CD14-positive monocyte (primary cell): Measurements from ENCODE around the gene PIK3C3. TPM values are rescaled to one million over a fixed set of nuclear protein-coding genes. Genes with fewer than 3 reads are reported as not detected.

Experiments used
- DNase-seq, 3 donors: peaks; one replicate each; pipeline ENCODE4 v3.0.0-alpha.2; 2011 to 2022
- H2AFZ ChIP-seq: 2 replicates; pipeline ENCODE4 v1.6.0; 2012; ENCODE audit warnings: mild to moderate bottlenecking, low read depth, low read length, inconsistent platforms; ENCODE audit not compliant: insufficient read depth, poor library complexity, severe bottlenecking
- H3K27ac ChIP-seq, 2 donors: 1 replicate in 1 of 2; 2 replicates in 1 of 2; pipeline ENCODE4 v1.5.1; 2012 to 2013; ENCODE audit warnings: low read length in 2 of 2, control low read depth in 1 of 2, inconsistent platforms in 1 of 2, low read depth in 1 of 2, mild to moderate bottlenecking in 1 of 2
- H3K27me3 ChIP-seq, 2 donors: one replicate each; pipeline versions ENCODE4 v1.6.0 to v1.6.1; 2011 to 2013; ENCODE audit warnings: low read length in 2 of 2; ENCODE audit not compliant: control insufficient read depth in 2 of 2, insufficient read depth in 2 of 2
- H3K36me3 ChIP-seq, 2 donors: replicated peaks in 1 of 2; 1 replicate in 1 of 2; 2 replicates in 1 of 2; pipeline versions ENCODE4 v1.5.1 to v1.6.1; 2012 to 2013; ENCODE audit warnings: low read length in 2 of 2, control low read depth in 1 of 2, inconsistent platforms in 1 of 2, mild to moderate bottlenecking in 1 of 2; ENCODE audit not compliant: insufficient read depth in 2 of 2, control insufficient read depth in 1 of 2
- H3K4me1 ChIP-seq, 2 donors: 1 replicate in 1 of 2; 2 replicates in 1 of 2; pipeline versions ENCODE4 v1.5.1 to v1.6.1; 2012 to 2013; ENCODE audit warnings: low read length in 2 of 2, control low read depth in 1 of 2, inconsistent platforms in 1 of 2, mild to moderate bottlenecking in 1 of 2, moderate library complexity in 1 of 2; ENCODE audit not compliant: insufficient read depth in 2 of 2, control insufficient read depth in 1 of 2
- H3K4me2 ChIP-seq: replicated peaks from 2 replicates; pipeline ENCODE3; 2012; ENCODE audit warnings: low read length, moderate library complexity, mild to moderate bottlenecking; ENCODE audit not compliant: poor library complexity, severe bottlenecking; ENCODE audit errors: extremely low read depth
- H3K4me3 ChIP-seq, 3 experiments: fragments of 200-600 bp in 1 of 3; sonication (generic) in 1 of 3; replicated peaks in 1 of 3; 1 replicate in 2 of 3; 2 replicates in 1 of 3; pipeline ENCODE4 v1.5.1; 2011 to 2013; ENCODE audit warnings: low read length in 3 of 3, mild to moderate bottlenecking in 3 of 3, control low read depth in 2 of 3, low read depth in 2 of 3, inconsistent platforms in 1 of 3, moderate library complexity in 1 of 3
- H3K79me2 ChIP-seq: 2 replicates; pipeline ENCODE4 v1.6.0; 2012; ENCODE audit warnings: mild to moderate bottlenecking, control low read depth, inconsistent platforms, low read length, moderate library complexity; ENCODE audit not compliant: insufficient read depth
- H3K9ac ChIP-seq: 2 replicates; pipeline ENCODE4 v1.6.0; 2017; ENCODE audit warnings: low read length, mild to moderate bottlenecking; ENCODE audit not compliant: insufficient read depth, poor library complexity, severe bottlenecking
- H3K9me3 ChIP-seq, 2 donors: replicated peaks in 1 of 2; 1 replicate in 1 of 2; 2 replicates in 1 of 2; pipeline versions ENCODE4 v1.5.1 to v1.6.1; 2012 to 2013; ENCODE audit warnings: low read length in 2 of 2, control low read depth in 1 of 2; ENCODE audit not compliant: control insufficient read depth in 1 of 2, insufficient read depth in 1 of 2
- H4K20me1 ChIP-seq: 2 replicates; pipeline ENCODE4 v1.6.0; 2012; ENCODE audit warnings: mild to moderate bottlenecking, low read length, control low read depth, moderate library complexity; ENCODE audit not compliant: insufficient read depth
- H3K27ac Mint-ChIP-seq, 7 donors: one replicate each; pipeline ENCODE4 v1.8.0; 2020; ENCODE audit warnings: mild to moderate bottlenecking in 7 of 7, mixed read lengths in 7 of 7, moderate library complexity in 6 of 7, inconsistent platforms in 2 of 7
- H3K27me3 Mint-ChIP-seq, 3 donors: one replicate each; pipeline ENCODE4 v1.8.0; 2021 to 2022; ENCODE audit warnings: low read depth in 3 of 3, mild to moderate bottlenecking in 3 of 3, mixed read lengths in 3 of 3, moderate library complexity in 3 of 3, inconsistent platforms in 1 of 3
- H3K36me3 Mint-ChIP-seq, 2 donors: one replicate each; pipeline ENCODE4 v1.8.0; 2020; ENCODE audit warnings: mixed read lengths in 2 of 2, inconsistent platforms in 1 of 2, mild to moderate bottlenecking in 1 of 2
- H3K4me1 Mint-ChIP-seq: one replicate; pipeline ENCODE4 v1.8.0; 2020; ENCODE audit warnings: mild to moderate bottlenecking, mixed read lengths
- H3K4me3 Mint-ChIP-seq, 2 donors: one replicate each; pipeline ENCODE4 v1.8.0; 2020; ENCODE audit warnings: mild to moderate bottlenecking in 2 of 2, mixed read lengths in 2 of 2, moderate library complexity in 1 of 2
- H3K9me3 Mint-ChIP-seq, 7 donors: one replicate each; pipeline ENCODE4 v1.8.0; 2020 to 2022; ENCODE audit warnings: mixed read lengths in 7 of 7, mild to moderate bottlenecking in 6 of 7, moderate library complexity in 6 of 7, inconsistent platforms in 2 of 7
- WGBS: methylation state at CpG from one replicate; pipeline ENCODE4 v1.1.5; 2013; ENCODE audit warnings: missing lambda C conversion rate; ENCODE audit not compliant: insufficient coverage; 5-methylcytosine and 5-hydroxymethylcytosine counted together
- intact Hi-C, 2 donors: fragments of 100-400 bp; cut with micrococcal nuclease; formaldehyde crosslinking; loops; one replicate each; pipeline versions ENCODE4 v1.15.0 to v1.15.1; 2023
- polyA plus RNA-seq, 3 donors: library from polyadenylated mRNA; depleted of rRNA in 1 of 3; unstranded in 2 of 3; stranded (reverse) in 1 of 3; fragments of 300-500 nt in 2 of 3; fragments of >200 nt in 1 of 3; fragmentation: Illumina TruSeq in 2 of 3; gene quantifications; 1 replicate in 2 of 3; 2 replicates in 1 of 3; pipeline ENCODE4 v1.2.3, GENCODE V29; 2012 to 2021
- TF ChIP-seq, protein P1 (sequence below): fragments of 200-600 bp; IDR thresholded peaks from one replicate; pipeline ENCODE4 v1.8.0; 2022; ENCODE audit warnings: antibody characterized with exemption, mild to moderate bottlenecking

The PIK3C3 gene
- polyA plus RNA-seq, 3 donors: 16.5 to 29.1 (median 25.9) TPM

DNA sequence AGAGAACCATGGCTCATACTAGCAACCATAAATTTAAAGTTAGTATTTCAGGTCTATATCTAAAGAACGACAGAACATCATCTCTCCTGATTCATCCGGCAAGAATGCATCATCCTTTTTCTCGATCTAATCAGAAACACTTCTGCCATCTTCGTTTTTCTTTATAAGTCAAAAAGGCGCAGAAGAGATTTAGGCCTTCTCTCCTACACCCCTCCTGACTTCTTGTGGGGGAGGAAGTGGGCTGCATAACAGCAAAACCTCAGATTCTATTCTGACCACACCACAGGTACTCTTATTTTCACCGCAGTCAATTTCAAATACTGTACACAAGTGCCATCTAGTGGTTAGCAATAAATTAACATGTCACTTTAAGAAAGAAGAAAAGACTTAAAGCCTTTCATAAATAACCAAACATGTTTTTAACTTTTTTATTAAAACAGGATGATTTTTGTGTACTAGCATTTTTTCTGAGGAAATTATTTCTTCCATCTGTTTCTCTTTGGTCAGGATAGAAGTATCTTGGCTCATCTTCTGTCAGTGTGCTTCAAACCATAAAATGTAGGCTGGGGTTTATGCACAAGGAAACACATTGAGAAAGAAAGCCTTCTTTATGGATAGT is 48.4 kb upstream of the PIK3C3 start:
- no peaks in the 10 kb centered on the region for H3K9me3 Mint-ChIP-seq
- WGBS: no CpG with 5 or more reads among the region's 6 CpGs

DNA sequence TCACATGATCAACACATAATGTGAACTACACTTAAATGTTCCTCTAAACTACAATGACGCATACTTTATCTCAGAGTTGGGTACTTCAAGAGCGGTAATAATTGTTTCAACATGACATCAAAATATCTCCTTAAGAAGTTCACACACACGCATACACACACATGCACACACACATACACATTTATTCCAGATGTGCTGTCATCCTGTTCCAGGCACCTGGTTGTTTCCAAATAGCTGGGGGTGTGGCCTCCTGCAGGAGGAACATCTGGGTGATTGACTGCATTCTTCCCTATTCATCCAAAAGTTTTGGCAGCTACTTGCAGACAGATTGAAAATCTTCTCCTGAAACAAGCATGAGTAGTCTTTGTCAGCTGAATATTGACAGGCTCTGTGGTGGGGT is 37.9 kb upstream of the PIK3C3 start:
- peaks cover 0 to 2% (median 0%) of the 10 kb centered on the region in 7 donors for H3K9me3 Mint-ChIP-seq
- no peaks in the 10 kb centered on the region for H3K36me3 Mint-ChIP-seq
- H3K27me3 Mint-ChIP-seq: peaks cover 1 to 2% (median 1%) of the 10 kb centered on the region in 3 donors
- 100% methylated on average over 2 of the region's 3 CpGs for WGBS
- no peaks in the 10 kb centered on the region for H3K4me1 Mint-ChIP-seq
- Histone ChIP-seq H3K27ac (no peak overlapping the region), H3K9ac (no peak overlapping the region), H3K4me3 (no peak overlapping the region), H3K79me2 (no peaks in the 10 kb centered on the region), H3K4me2 (no peak overlapping the region), H2AFZ (no peak overlapping the region), H4K20me1 (no peaks in the 10 kb centered on the region), H3K27me3 (no peaks in the 10 kb centered on the region), H3K36me3 (no peaks in the 10 kb centered on the region), H3K4me1 (no peaks in the 10 kb centered on the region), H3K9me3 (no peaks in the 10 kb centered on the region)
- intact Hi-C loops: no loop called here
- DNase-seq: no peak
- no peak overlapping the region for H3K4me3 Mint-ChIP-seq
- TF ChIP-seq, protein P1, sequence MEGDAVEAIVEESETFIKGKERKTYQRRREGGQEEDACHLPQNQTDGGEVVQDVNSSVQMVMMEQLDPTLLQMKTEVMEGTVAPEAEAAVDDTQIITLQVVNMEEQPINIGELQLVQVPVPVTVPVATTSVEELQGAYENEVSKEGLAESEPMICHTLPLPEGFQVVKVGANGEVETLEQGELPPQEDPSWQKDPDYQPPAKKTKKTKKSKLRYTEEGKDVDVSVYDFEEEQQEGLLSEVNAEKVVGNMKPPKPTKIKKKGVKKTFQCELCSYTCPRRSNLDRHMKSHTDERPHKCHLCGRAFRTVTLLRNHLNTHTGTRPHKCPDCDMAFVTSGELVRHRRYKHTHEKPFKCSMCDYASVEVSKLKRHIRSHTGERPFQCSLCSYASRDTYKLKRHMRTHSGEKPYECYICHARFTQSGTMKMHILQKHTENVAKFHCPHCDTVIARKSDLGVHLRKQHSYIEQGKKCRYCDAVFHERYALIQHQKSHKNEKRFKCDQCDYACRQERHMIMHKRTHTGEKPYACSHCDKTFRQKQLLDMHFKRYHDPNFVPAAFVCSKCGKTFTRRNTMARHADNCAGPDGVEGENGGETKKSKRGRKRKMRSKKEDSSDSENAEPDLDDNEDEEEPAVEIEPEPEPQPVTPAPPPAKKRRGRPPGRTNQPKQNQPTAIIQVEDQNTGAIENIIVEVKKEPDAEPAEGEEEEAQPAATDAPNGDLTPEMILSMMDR: no peak
- peak overlapping the region in 1 of 7 donors; percentile 34 for H3K27ac Mint-ChIP-seq

More for the DNA sequence above, 48.4 kb upstream of the PIK3C3 start:
- Mint-ChIP-seq H3K4me3 (peak overlapping the region in 1 of 2 donors; percentile 57), H3K36me3 (no peaks in the 10 kb centered on the region), H3K4me1 (peaks cover 2% of the 10 kb centered on the region), H3K27ac (no peak overlapping the region), H3K27me3 (no peaks in the 10 kb centered on the region)
- Histone ChIP-seq H3K27ac (no peak overlapping the region), H2AFZ (peak overlapping the region; percentile 10), H3K36me3 (no peaks in the 10 kb centered on the region), H3K9me3 (no peaks in the 10 kb centered on the region), H4K20me1 (no peaks in the 10 kb centered on the region), H3K79me2 (no peaks in the 10 kb centered on the region), H3K27me3 (no peaks in the 10 kb centered on the region), H3K4me3 (no peak overlapping the region), H3K4me1 (no peaks in the 10 kb centered on the region), H3K4me2 (no peak overlapping the region), H3K9ac (no peak overlapping the region)
- intact Hi-C loops: no loop called here
- DNase-seq: peak in 2 of 3 donors; percentile 12 to 28
- TF ChIP-seq, protein P1: peak; percentile 80
